C4-2B (cell line): Measurements from ENCODE around the gene AK5.

ENCODE experiments used
- ZFX ChIP-seq: fragments of 450-650 bp; IDR thresholded peaks from 2 replicates; pipeline ENCODE4 v1.6.1; 2017
- TF ChIP-seq, protein P1 (sequence below): fragments of 450-650 bp; conservative IDR thresholded peaks from 2 replicates; pipeline ENCODE4 v1.5.1; 2017; ENCODE audit warnings: mild to moderate bottlenecking

DNA sequence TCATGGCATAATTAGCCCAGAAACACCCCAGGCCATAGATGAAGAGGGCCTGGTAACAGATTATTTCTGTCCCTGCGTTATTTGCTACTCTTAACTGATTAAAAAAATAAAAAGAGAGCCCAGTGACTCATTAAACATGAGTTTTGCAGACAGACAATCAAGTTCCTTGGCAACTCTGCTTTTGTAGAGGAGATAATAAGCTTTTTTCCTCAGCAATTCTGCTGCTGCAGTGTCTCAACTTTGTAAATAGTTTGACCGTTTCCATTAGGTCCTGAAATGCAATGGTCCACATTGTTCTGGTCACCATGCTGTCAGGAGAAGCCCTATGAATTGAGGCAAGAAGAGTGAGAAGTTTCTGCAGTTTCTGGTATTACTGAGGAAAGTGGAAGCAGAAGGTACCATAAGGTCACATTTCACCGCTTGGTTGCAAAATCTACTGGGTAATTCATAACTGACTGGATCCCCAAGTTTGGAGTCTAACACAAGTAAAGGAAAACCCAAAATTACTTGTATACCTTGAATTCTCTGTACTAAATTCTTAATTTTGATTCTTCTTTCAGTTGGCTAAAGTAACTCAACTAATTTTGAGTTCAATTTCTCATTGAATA lies 261.1 kb downstream of the AK5 start:
- TF ChIP-seq, protein P1, sequence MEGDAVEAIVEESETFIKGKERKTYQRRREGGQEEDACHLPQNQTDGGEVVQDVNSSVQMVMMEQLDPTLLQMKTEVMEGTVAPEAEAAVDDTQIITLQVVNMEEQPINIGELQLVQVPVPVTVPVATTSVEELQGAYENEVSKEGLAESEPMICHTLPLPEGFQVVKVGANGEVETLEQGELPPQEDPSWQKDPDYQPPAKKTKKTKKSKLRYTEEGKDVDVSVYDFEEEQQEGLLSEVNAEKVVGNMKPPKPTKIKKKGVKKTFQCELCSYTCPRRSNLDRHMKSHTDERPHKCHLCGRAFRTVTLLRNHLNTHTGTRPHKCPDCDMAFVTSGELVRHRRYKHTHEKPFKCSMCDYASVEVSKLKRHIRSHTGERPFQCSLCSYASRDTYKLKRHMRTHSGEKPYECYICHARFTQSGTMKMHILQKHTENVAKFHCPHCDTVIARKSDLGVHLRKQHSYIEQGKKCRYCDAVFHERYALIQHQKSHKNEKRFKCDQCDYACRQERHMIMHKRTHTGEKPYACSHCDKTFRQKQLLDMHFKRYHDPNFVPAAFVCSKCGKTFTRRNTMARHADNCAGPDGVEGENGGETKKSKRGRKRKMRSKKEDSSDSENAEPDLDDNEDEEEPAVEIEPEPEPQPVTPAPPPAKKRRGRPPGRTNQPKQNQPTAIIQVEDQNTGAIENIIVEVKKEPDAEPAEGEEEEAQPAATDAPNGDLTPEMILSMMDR = no peak
- no peak for TF ChIP-seq ZFX
